ENCODE measurements around the gene SLC25A17. TPM values are rescaled to one million over a fixed set of nuclear protein-coding genes. Genes with fewer than 3 reads are reported as not detected.

Gene SLC25A17
- total RNA-seq, 4 donors from 2014 or later: 5.7 to 17.0 (median 12.2) TPM

- Histone ChIP-seq H3K9me3 (no peaks in the 10 kb centered on the region), H3K27ac (no peak overlapping the region), H3K36me3 (no peaks in the 10 kb centered on the region), H3K4me1 (peaks cover 0 to 9% (median 0%) of the 10 kb centered on the region in 3 donors), H3K27me3 (no peaks in the 10 kb centered on the region), H3K4me3 (no peak overlapping the region)
- ATAC-seq: no peak
- TF ChIP-seq CTCF (IDR thresholded peaks at IDR 0.05): no peak
- TF ChIP-seq POLR2AphosphoS5 (IDR thresholded peaks at IDR 0.05): no peak
- TF ChIP-seq EP300 (IDR thresholded peaks at IDR 0.05): no peak
- no peak for TF ChIP-seq POLR2A (IDR thresholded peaks at IDR 0.05)
- 92 to 93% methylated on average over 3 of the region's 3 CpGs for WGBS, 2 donors (ENCODE audit: low coverage in 1 of 2)
Measured at GRCh38 chr22:40758390-40758789, 60.8 kb downstream of the SLC25A17 start.

DNA sequence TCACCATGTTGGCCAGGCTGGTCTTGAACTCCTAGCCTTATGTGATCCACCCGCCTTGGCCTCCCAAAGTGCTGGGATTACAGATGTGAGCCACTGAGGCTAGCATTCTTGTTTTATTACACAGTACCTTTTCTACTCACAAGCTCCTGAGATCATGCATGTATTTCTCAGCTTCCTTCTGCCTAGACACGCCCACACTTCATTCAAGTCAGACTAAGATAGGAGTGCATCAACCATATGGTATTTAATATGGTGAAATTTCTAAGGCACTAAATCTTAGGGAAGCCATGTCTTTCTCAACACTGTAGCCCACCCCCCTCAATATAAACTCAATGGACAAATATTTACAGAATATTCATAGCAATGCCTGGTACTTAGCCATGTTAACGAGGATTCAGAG is 62.1 kb downstream of the SLC25A17 start:
- H3K4me3 ChIP-seq: no peak overlapping the region
- no peaks in the 10 kb centered on the region for H3K9me3 ChIP-seq
- WGBS, 2 donors (ENCODE audit: low coverage in 1 of 2): 96 to 100% methylated on average over 2 to 3 of the region's 3 CpGs
- no peaks in the 10 kb centered on the region for H3K36me3 ChIP-seq
- TF ChIP-seq EP300 (IDR thresholded peaks at IDR 0.05) (no peak), POLR2AphosphoS5 (IDR thresholded peaks at IDR 0.05) (no peak)
- no peak for ATAC-seq
- H3K27me3 ChIP-seq: no peaks in the 10 kb centered on the region
- H3K27ac ChIP-seq: no peak overlapping the region
- H3K4me1 ChIP-seq: peaks cover 0 to 9% (median 0%) of the 10 kb centered on the region in 3 donors

GRCh38 chr22:40753114-40753513 is 66.0 kb downstream of the SLC25A17 start:
- H3K9me3 ChIP-seq: no peaks in the 10 kb centered on the region
- ATAC-seq: no peak
- H3K4me1 ChIP-seq: peaks cover 0 to 19% (median 0%) of the 10 kb centered on the region in 3 donors
- no peaks in the 10 kb centered on the region for H3K27me3 ChIP-seq
- no peak for TF ChIP-seq POLR2A (IDR thresholded peaks at IDR 0.05)
- no peak for TF ChIP-seq POLR2AphosphoS5 (IDR thresholded peaks at IDR 0.05)
- TF ChIP-seq EP300 (IDR thresholded peaks at IDR 0.05): no peak
- no peak for TF ChIP-seq CTCF (IDR thresholded peaks at IDR 0.05)
- WGBS, 2 donors (ENCODE audit: low coverage in 1 of 2): 100% methylated on average over 2 to 4 of the region's 11 CpGs
- H3K4me3 ChIP-seq: no peak overlapping the region
- H3K27ac ChIP-seq: no peak overlapping the region
- H3K36me3 ChIP-seq: no peaks in the 10 kb centered on the region

DNA sequence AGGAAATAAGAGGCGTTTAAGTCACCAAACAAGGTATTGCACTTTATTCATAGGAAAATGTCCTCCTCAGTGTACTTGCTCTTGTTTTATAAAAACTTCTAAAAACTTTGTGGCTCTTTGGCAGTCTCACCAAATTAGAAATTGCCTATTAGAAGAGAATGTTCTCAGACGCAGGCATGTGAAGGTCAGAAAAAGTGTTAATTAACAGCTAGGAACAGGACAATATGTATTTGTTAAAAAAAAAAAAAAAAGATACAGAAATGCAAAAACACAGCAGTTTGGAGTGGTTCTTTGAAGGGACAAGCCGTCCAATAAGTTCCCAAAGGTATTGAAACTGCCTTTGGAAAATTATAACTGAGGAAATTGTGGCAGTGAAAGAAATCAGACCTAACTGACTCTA is 67.9 kb downstream of the SLC25A17 start:
- ATAC-seq: no peak
- WGBS, 2 donors (ENCODE audit: low coverage in 1 of 2): 30 to 58% methylated on average over 3 of the region's 3 CpGs

DNA sequence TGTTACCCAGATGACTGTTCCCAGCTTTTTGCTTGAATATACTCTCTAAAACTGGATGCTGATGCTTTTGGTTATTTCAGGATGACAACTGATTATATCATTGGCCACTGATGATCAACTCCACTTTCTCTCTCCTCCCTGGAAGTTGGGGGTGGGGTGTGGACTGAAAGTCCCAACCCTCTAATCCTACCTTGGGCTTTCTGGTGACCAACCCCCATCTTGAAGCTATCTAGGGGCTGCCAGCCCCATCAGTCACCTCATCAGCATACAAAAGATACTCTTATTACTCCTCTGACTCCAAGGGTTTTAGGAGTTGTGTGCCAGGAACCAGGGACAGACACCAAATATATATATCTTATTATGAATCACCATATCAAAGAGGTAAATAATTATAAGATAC is 69.3 kb downstream of the SLC25A17 start:
- no peak for ATAC-seq
- Histone ChIP-seq H3K27ac (no peak overlapping the region), H3K36me3 (no peaks in the 10 kb centered on the region), H3K4me3 (no peak overlapping the region), H3K9me3 (no peaks in the 10 kb centered on the region), H3K4me1 (peaks cover 0 to 19% (median 0%) of the 10 kb centered on the region in 3 donors), H3K27me3 (no peaks in the 10 kb centered on the region)
- no peak for TF ChIP-seq CTCF (IDR thresholded peaks at IDR 0.05)
- TF ChIP-seq EP300 (IDR thresholded peaks at IDR 0.05): no peak
- TF ChIP-seq POLR2A (IDR thresholded peaks at IDR 0.05): no peak
- no peak for TF ChIP-seq POLR2AphosphoS5 (IDR thresholded peaks at IDR 0.05)

More for the DNA sequence above, 67.9 kb downstream of the SLC25A17 start:
- Histone ChIP-seq H3K4me3 (no peak overlapping the region), H3K36me3 (no peaks in the 10 kb centered on the region), H3K4me1 (peaks cover 0 to 19% (median 0%) of the 10 kb centered on the region in 3 donors), H3K9me3 (no peaks in the 10 kb centered on the region), H3K27ac (peak overlapping the region in 1 of 4 donors; percentile 28), H3K27me3 (no peaks in the 10 kb centered on the region)
- TF ChIP-seq POLR2AphosphoS5 (IDR thresholded peaks at IDR 0.05) (no peak), EP300 (IDR thresholded peaks at IDR 0.05) (no peak), CTCF (IDR thresholded peaks at IDR 0.05) (no peak), POLR2A (IDR thresholded peaks at IDR 0.05) (no peak)
